Measurements from ENCODE around the gene PNPLA3. TPM values are rescaled to one million over a fixed set of nuclear protein-coding genes. Genes with fewer than 3 reads are reported as not detected.
A peak's percentile ranks its signal among the peaks of the same experiment; 100 is the strongest.

The PNPLA3 gene
- total and polyA plus RNA-seq, 9 of the 15 experiments (the other 6 are each of a cell fraction or from before 2014, with no cell fraction given) = 0.20 to 0.48 (median 0.38) TPM; not detected in 6

- TF ChIP-seq, protein P1, sequence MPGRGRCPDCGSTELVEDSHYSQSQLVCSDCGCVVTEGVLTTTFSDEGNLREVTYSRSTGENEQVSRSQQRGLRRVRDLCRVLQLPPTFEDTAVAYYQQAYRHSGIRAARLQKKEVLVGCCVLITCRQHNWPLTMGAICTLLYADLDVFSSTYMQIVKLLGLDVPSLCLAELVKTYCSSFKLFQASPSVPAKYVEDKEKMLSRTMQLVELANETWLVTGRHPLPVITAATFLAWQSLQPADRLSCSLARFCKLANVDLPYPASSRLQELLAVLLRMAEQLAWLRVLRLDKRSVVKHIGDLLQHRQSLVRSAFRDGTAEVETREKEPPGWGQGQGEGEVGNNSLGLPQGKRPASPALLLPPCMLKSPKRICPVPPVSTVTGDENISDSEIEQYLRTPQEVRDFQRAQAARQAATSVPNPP (IDR thresholded peaks at IDR 0.05; ENCODE audit: borderline replicate concordance, insufficient read depth, insufficient read length) = no peak
- TF ChIP-seq HDAC8 (tag; IDR thresholded peaks at IDR 0.05) (no peak), CBFB (CRISPR knock-in tag; IDR thresholded peaks at IDR 0.05) (no peak), ARID1B (IDR thresholded peaks at IDR 0.05) (no peak), ZSCAN32 (CRISPR knock-in tag; IDR thresholded peaks at IDR 0.05) (no peak), CSDE1 (IDR thresholded peaks at IDR 0.05) (no peak), PKNOX1 (IDR thresholded peaks at IDR 0.05) (peak; percentile 51; the same call in 1 of the 2 replicates), HMBOX1 (IDR thresholded peaks at IDR 0.05) (no peak), TRIM25 (IDR thresholded peaks at IDR 0.05; ENCODE audit: borderline replicate concordance) (no peak), ZNF354B (CRISPR knock-in tag; IDR thresholded peaks at IDR 0.05) (no peak), EHMT2 (IDR thresholded peaks at IDR 0.05) (no peak), COPS2 (conservative IDR thresholded peaks at IDR 0.05) (no peak), SP1 (CRISPR knock-in tag; IDR thresholded peaks at IDR 0.05) (no peak; the same call in 1 of the 2 replicates), NR4A1 (CRISPR knock-in tag; IDR thresholded peaks at IDR 0.05) (no peak), NR4A1 (tag; IDR thresholded peaks at IDR 0.05) (no peak)
- TF ChIP-seq, protein P2, sequence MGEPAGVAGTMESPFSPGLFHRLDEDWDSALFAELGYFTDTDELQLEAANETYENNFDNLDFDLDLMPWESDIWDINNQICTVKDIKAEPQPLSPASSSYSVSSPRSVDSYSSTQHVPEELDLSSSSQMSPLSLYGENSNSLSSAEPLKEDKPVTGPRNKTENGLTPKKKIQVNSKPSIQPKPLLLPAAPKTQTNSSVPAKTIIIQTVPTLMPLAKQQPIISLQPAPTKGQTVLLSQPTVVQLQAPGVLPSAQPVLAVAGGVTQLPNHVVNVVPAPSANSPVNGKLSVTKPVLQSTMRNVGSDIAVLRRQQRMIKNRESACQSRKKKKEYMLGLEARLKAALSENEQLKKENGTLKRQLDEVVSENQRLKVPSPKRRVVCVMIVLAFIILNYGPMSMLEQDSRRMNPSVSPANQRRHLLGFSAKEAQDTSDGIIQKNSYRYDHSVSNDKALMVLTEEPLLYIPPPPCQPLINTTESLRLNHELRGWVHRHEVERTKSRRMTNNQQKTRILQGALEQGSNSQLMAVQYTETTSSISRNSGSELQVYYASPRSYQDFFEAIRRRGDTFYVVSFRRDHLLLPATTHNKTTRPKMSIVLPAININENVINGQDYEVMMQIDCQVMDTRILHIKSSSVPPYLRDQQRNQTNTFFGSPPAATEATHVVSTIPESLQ (CRISPR knock-in tag; IDR thresholded peaks at IDR 0.05) = no peak
- TF ChIP-seq, protein P3, sequence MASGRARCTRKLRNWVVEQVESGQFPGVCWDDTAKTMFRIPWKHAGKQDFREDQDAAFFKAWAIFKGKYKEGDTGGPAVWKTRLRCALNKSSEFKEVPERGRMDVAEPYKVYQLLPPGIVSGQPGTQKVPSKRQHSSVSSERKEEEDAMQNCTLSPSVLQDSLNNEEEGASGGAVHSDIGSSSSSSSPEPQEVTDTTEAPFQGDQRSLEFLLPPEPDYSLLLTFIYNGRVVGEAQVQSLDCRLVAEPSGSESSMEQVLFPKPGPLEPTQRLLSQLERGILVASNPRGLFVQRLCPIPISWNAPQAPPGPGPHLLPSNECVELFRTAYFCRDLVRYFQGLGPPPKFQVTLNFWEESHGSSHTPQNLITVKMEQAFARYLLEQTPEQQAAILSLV (tag; IDR thresholded peaks at IDR 0.05) = no peak
Measured at GRCh38 chr22:43955040-43955882, 31.7 kb downstream of the PNPLA3 start, which contains the start of gene SAMM50 (continued).

Measured in K562 (cell line).